Stimulated activated CD8-positive, alpha-beta memory T cell treated with anti-CD3 and anti-CD28 coated beads, Interleukin-4, amount 100 ng/mL, for 1 hour (primary cell): Measurements from ENCODE around the gene INPP5A.
"Not testable (repeated sequence)": the region's sequence is repeated elsewhere in the genome, so short reads cannot be mapped to it uniquely, and the experiment has no call there.

ENCODE experiments used
- DNase-seq, 2 donors: peaks; one replicate each; pipeline ENCODE4 v3.0.0-alpha.2; 2020; ENCODE audit warnings: low read depth in 2 of 2, low spot score in 1 of 2

The INPP5A gene

GRCh38 chr10:132735341-132735775 lies 197.8 kb downstream of the INPP5A start:
- DNase-seq, result no peak

- DNase-seq, result no peak
These were observed 198.4 kb downstream of the INPP5A start for GRCh38 chr10:132735923-132736391.

- no peak for DNase-seq
These were observed 199.9 kb downstream of the INPP5A start for GRCh38 chr10:132737390-132738048.

GRCh38 chr10:132738454-132739224 lies 201.1 kb downstream of the INPP5A start:
- no peak for DNase-seq

- no peak for DNase-seq
These were observed 201.6 kb downstream of the INPP5A start for GRCh38 chr10:132739225-132739613.

GRCh38 chr10:132740588-132740987 lies 203.0 kb downstream of the INPP5A start:
- DNase-seq, result no peak

- no peak for DNase-seq
These were observed 204.7 kb downstream of the INPP5A start for GRCh38 chr10:132742167-132742836.

- no peak for DNase-seq
These were observed 205.2 kb downstream of the INPP5A start for GRCh38 chr10:132742837-132743194.

GRCh38 chr10:132743196-132743924 lies 205.8 kb downstream of the INPP5A start:
- DNase-seq, result not testable (repeated sequence)

- DNase-seq, result no peak
These were observed 206.4 kb downstream of the INPP5A start for GRCh38 chr10:132743925-132744490.

- no peak for DNase-seq
These were observed 207.3 kb downstream of the INPP5A start for GRCh38 chr10:132744839-132745238.

GRCh38 chr10:132745511-132745910 lies 207.9 kb downstream of the INPP5A start:
- no peak for DNase-seq

GRCh38 chr10:132745971-132746370 lies 208.4 kb downstream of the INPP5A start:
- DNase-seq, result no peak

GRCh38 chr10:132746386-132746785 lies 208.8 kb downstream of the INPP5A start:
- DNase-seq, result no peak

- DNase-seq, result no peak
These were observed 209.4 kb downstream of the INPP5A start for GRCh38 chr10:132746801-132747625.

GRCh38 chr10:132748135-132748534 lies 210.5 kb downstream of the INPP5A start:
- DNase-seq, result no peak

- no peak for DNase-seq
These were observed 211.2 kb downstream of the INPP5A start for GRCh38 chr10:132748545-132749370.

- DNase-seq, result no peak
These were observed 211.8 kb downstream of the INPP5A start for GRCh38 chr10:132749371-132749795.

- no peak for DNase-seq
These were observed 213.3 kb downstream of the INPP5A start for GRCh38 chr10:132750936-132751335.
